Vagina (tissue), 2 donors: ENCODE data around the gene SHISAL2A. TPM values are rescaled to one million over a fixed set of nuclear protein-coding genes. Genes with fewer than 3 reads are reported as not detected.

Experiments used
- DNase-seq, 2 donors: peaks; one replicate each; pipeline ENCODE4 v3.0.0-alpha.2; 2017; ENCODE audit errors: extremely low spot score in 2 of 2
- H3K27ac ChIP-seq: fragments of 200-600 bp; sonication (generic); one replicate; pipeline ENCODE4 v1.5.1; 2019
- H3K27me3 ChIP-seq: fragments of 200-600 bp; sonication (generic); one replicate; pipeline ENCODE4 v1.5.1; 2019
- H3K36me3 ChIP-seq, 2 donors: fragments of 200-600 bp; sonication (generic); one replicate each; pipeline ENCODE4 v1.5.1; 2017 to 2019
- H3K4me1 ChIP-seq: fragments of 200-600 bp; sonication (generic); one replicate; pipeline ENCODE4 v1.5.1; 2019
- H3K4me3 ChIP-seq, 2 donors: fragments of 200-600 bp; sonication (generic); 1 replicate in 1 of 2; 2 replicates in 1 of 2; pipeline ENCODE4 v1.5.1; 2016 to 2019
- H3K9me3 ChIP-seq: fragments of 200-600 bp; sonication (generic); one replicate; pipeline ENCODE4 v1.5.1; 2019
- CTCF ChIP-seq, 3 experiments: fragments of 450-650 bp in 2 of 3; fragments of 200-600 bp in 1 of 3; sonication (generic) in 1 of 3; IDR thresholded peaks; one replicate each; pipeline ENCODE4 v1.5.1; 2017 to 2019; ENCODE audit warnings: antibody characterized with exemption in 3 of 3, mild to moderate bottlenecking in 2 of 3, moderate library complexity in 2 of 3
- POLR2A ChIP-seq, 2 donors: fragments of 450-650 bp; IDR thresholded peaks; one replicate each; pipeline ENCODE4 v1.6.1; 2017; ENCODE audit warnings: antibody characterized with exemption in 2 of 2, mild to moderate bottlenecking in 2 of 2, moderate library complexity in 2 of 2
- POLR2AphosphoS5 ChIP-seq, 2 donors: sonication (generic); formaldehyde crosslinking; IDR thresholded peaks; one replicate each; pipeline ENCODE4 v1.9.0; 2017; ENCODE audit warnings: antibody characterized with exemption in 2 of 2, mild to moderate bottlenecking in 2 of 2, low read depth in 1 of 2; ENCODE audit not compliant: insufficient read depth in 1 of 2
- intact Hi-C: fragments of 100-400 bp; cut with DNase I; formaldehyde crosslinking; loops from one replicate; pipeline ENCODE4 v1.15.1; 2023
- total RNA-seq: library from RNA; depleted of rRNA; stranded (reverse); fragments of >200 nt; gene quantifications from one replicate; pipeline ENCODE4 v1.2.3, GENCODE V29; 2016

Gene SHISAL2A
- total RNA-seq, 1 donor from 2014 or later, result 3.2 TPM

- Histone ChIP-seq H3K27me3 (no peaks in the 10 kb centered on the region), H3K36me3 (no peaks in the 10 kb centered on the region), H3K4me1 (no peaks in the 10 kb centered on the region), H3K27ac (no peak overlapping the region), H3K4me3 (no peak overlapping the region), H3K9me3 (no peaks in the 10 kb centered on the region)
- intact Hi-C loops, result no loop called here
- no peak for DNase-seq
- TF ChIP-seq POLR2A (IDR thresholded peaks at IDR 0.05), result no peak
- no peak for TF ChIP-seq CTCF (IDR thresholded peaks at IDR 0.05)
- TF ChIP-seq POLR2AphosphoS5 (IDR thresholded peaks at IDR 0.05; ENCODE audit: insufficient read depth in 1 of 2, low read depth in 1 of 2), result no peak
Observed at GRCh38 chr1:52641307-52641706, 8.3 kb downstream of the SHISAL2A start.

- H3K27me3 ChIP-seq, result no peaks in the 10 kb centered on the region
- intact Hi-C loops, result no loop called here
- no peaks in the 10 kb centered on the region for H3K9me3 ChIP-seq
- no peaks in the 10 kb centered on the region for H3K4me1 ChIP-seq
- no peak overlapping the region for H3K4me3 ChIP-seq
- no peak overlapping the region for H3K27ac ChIP-seq
- H3K36me3 ChIP-seq, result no peaks in the 10 kb centered on the region
- no peak for TF ChIP-seq POLR2AphosphoS5 (IDR thresholded peaks at IDR 0.05; ENCODE audit: insufficient read depth in 1 of 2, low read depth in 1 of 2)
- TF ChIP-seq CTCF (IDR thresholded peaks at IDR 0.05), result no peak
- no peak for TF ChIP-seq POLR2A (IDR thresholded peaks at IDR 0.05)
- DNase-seq, result no peak
Observed at GRCh38 chr1:52645261-52645660, 12.3 kb downstream of the SHISAL2A start.

GRCh38 chr1:52651904-52652303, 18.9 kb downstream of the SHISAL2A start:
- Histone ChIP-seq H3K9me3 (no peaks in the 10 kb centered on the region), H3K4me1 (no peaks in the 10 kb centered on the region), H3K27ac (no peak overlapping the region), H3K27me3 (no peaks in the 10 kb centered on the region), H3K4me3 (no peak overlapping the region), H3K36me3 (no peaks in the 10 kb centered on the region)
- intact Hi-C loops, result no loop called here
- DNase-seq, result no peak
- TF ChIP-seq CTCF (IDR thresholded peaks at IDR 0.05) (no peak), POLR2A (IDR thresholded peaks at IDR 0.05) (no peak), POLR2AphosphoS5 (IDR thresholded peaks at IDR 0.05; ENCODE audit: insufficient read depth in 1 of 2, low read depth in 1 of 2) (no peak)

- Histone ChIP-seq H3K27ac (no peak overlapping the region), H3K36me3 (no peaks in the 10 kb centered on the region), H3K9me3 (no peaks in the 10 kb centered on the region), H3K27me3 (no peaks in the 10 kb centered on the region), H3K4me1 (no peaks in the 10 kb centered on the region), H3K4me3 (no peak overlapping the region)
- intact Hi-C loops, result no loop called here
- no peak for DNase-seq
- TF ChIP-seq CTCF (IDR thresholded peaks at IDR 0.05) (no peak), POLR2AphosphoS5 (IDR thresholded peaks at IDR 0.05; ENCODE audit: insufficient read depth in 1 of 2, low read depth in 1 of 2) (no peak), POLR2A (IDR thresholded peaks at IDR 0.05) (no peak)
Observed at GRCh38 chr1:52653207-52653849, 20.4 kb downstream of the SHISAL2A start.

GRCh38 chr1:52654063-52654462, 21.1 kb downstream of the SHISAL2A start:
- Histone ChIP-seq H3K27ac (no peak overlapping the region), H3K4me3 (no peak overlapping the region), H3K27me3 (no peaks in the 10 kb centered on the region), H3K9me3 (no peaks in the 10 kb centered on the region), H3K4me1 (no peaks in the 10 kb centered on the region), H3K36me3 (no peaks in the 10 kb centered on the region)
- TF ChIP-seq POLR2A (IDR thresholded peaks at IDR 0.05), result no peak
- no peak for TF ChIP-seq POLR2AphosphoS5 (IDR thresholded peaks at IDR 0.05; ENCODE audit: insufficient read depth in 1 of 2, low read depth in 1 of 2)
- no peak for TF ChIP-seq CTCF (IDR thresholded peaks at IDR 0.05)
- intact Hi-C loops, result no loop called here
- no peak for DNase-seq
